Measurements from ENCODE around the gene LCMT1.

- TF ChIP-seq NBN (IDR thresholded peaks at IDR 0.05; ENCODE audit: low read depth) (no peak), RAD21 (CRISPR knock-in tag; conservative IDR thresholded peaks at IDR 0.05 in 1 of 2, IDR thresholded peaks at IDR 0.05 in 1 of 2) (no peak), POLR2A (conservative IDR thresholded peaks at IDR 0.05) (no peak), BDP1 (IDR thresholded peaks at IDR 0.05; ENCODE audit: insufficient read depth, insufficient read length) (no peak), TAF1 (IDR thresholded peaks at IDR 0.05; ENCODE audit: control insufficient read depth, extremely low read depth, insufficient read depth, low read length, severe bottlenecking) (no peak), ZBTB34 (CRISPR knock-in tag; IDR thresholded peaks at IDR 0.05) (no peak), CEBPZ (IDR thresholded peaks at IDR 0.05; ENCODE audit: borderline replicate concordance, low read depth, low read length) (no peak), ZNF830 (CRISPR knock-in tag; IDR thresholded peaks at IDR 0.05) (no peak), U2AF2 (optimal IDR thresholded peaks at IDR 0.05; ENCODE audit: low read depth, low read length) (no peak), ZNF347 (CRISPR knock-in tag; IDR thresholded peaks at IDR 0.05; ENCODE audit: low read depth) (no peak), GABPA (tag; conservative IDR thresholded peaks at IDR 0.05; ENCODE audit: low read depth) (no peak), MAX (CRISPR knock-in tag; IDR thresholded peaks at IDR 0.05) (no peak)
- TF ChIP-seq, protein P1, sequence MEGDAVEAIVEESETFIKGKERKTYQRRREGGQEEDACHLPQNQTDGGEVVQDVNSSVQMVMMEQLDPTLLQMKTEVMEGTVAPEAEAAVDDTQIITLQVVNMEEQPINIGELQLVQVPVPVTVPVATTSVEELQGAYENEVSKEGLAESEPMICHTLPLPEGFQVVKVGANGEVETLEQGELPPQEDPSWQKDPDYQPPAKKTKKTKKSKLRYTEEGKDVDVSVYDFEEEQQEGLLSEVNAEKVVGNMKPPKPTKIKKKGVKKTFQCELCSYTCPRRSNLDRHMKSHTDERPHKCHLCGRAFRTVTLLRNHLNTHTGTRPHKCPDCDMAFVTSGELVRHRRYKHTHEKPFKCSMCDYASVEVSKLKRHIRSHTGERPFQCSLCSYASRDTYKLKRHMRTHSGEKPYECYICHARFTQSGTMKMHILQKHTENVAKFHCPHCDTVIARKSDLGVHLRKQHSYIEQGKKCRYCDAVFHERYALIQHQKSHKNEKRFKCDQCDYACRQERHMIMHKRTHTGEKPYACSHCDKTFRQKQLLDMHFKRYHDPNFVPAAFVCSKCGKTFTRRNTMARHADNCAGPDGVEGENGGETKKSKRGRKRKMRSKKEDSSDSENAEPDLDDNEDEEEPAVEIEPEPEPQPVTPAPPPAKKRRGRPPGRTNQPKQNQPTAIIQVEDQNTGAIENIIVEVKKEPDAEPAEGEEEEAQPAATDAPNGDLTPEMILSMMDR (IDR thresholded peaks at IDR 0.05 in 2 of 3, conservative IDR thresholded peaks at IDR 0.05 in 1 of 3; ENCODE audit: insufficient read depth in 2 of 3, low read depth in 1 of 3, low read length in 3 of 3) = no peak
Observed at GRCh38 chr16:25223964-25224363, 112.4 kb downstream of the LCMT1 start.

All from K562 (cell line).